Measurements from ENCODE around the gene MXRA8. TPM values are rescaled to one million over a fixed set of nuclear protein-coding genes. Genes with fewer than 3 reads are reported as not detected.
A peak's percentile ranks its signal among the peaks of the same experiment; 100 is the strongest.
"Not testable (repeated sequence)": the region's sequence is repeated elsewhere in the genome, so short reads cannot be mapped to it uniquely, and the experiment has no call there.

MXRA8 gene
- total RNA-seq, 1 experiment from 2014 or later = 9.6 TPM

GRCh38 chr1:1370771-1371300 is 12.5 kb upstream of the MXRA8 start:
- Histone ChIP-seq H2BK120ac (ENCODE audit: low read depth, low read length, poor library complexity, severe bottlenecking) (no peak overlapping the region), H3K27me3 (ENCODE audit: insufficient read depth, low read length) (no peaks in the 10 kb centered on the region), H2BK12ac (ENCODE audit: insufficient read length, low read depth, low read length) (no peak overlapping the region), H3K9ac (ENCODE audit: extremely low read depth, insufficient read length, low read length) (no peak overlapping the region), H3K4me1 (ENCODE audit: insufficient read depth, low read length) (no peaks in the 10 kb centered on the region; the same call in 1 of the 2 replicates), H3K18ac (ENCODE audit: insufficient read length, low read depth, low read length) (no peak overlapping the region), H4K5ac (ENCODE audit: insufficient read length, low read depth, low read length) (no peak overlapping the region), H3K23ac (ENCODE audit: insufficient read length, low read depth, low read length) (no peak overlapping the region), H3K14ac (ENCODE audit: insufficient read depth, low read length) (no peak overlapping the region), H2BK20ac (ENCODE audit: low read depth, low read length, poor library complexity, severe bottlenecking) (no peak overlapping the region), H2BK5ac (ENCODE audit: insufficient read length, low read length) (no peak overlapping the region), H2BK15ac (ENCODE audit: low read depth, low read length) (no peak overlapping the region), H2AFZ (ENCODE audit: low read length) (no peak overlapping the region), H4K8ac (replicated peaks; ENCODE audit: insufficient read length, low read depth, low read length) (no peak overlapping the region), H3K9me3 (ENCODE audit: control insufficient read depth, low read depth, low read length) (peaks cover 18% of the 10 kb centered on the region), H3K23me2 (ENCODE audit: insufficient read length, low read depth, low read length, poor library complexity, severe bottlenecking) (peaks cover 10% of the 10 kb centered on the region), H4K20me1 (ENCODE audit: control insufficient read depth, insufficient read depth, insufficient read length) (no peaks in the 10 kb centered on the region), H4K91ac (ENCODE audit: insufficient read length, low read depth, low read length) (no peak overlapping the region), H2AK5ac (ENCODE audit: insufficient read length, low read length) (peak overlapping the region; percentile 66), H3K79me1 (ENCODE audit: insufficient read depth, low read depth, low read length, poor library complexity, severe bottlenecking) (peaks cover 13% of the 10 kb centered on the region), H3K4me2 (ENCODE audit: insufficient read depth, insufficient read length, low read length) (no peak overlapping the region), H3K27ac (ENCODE audit: insufficient read length, low read depth, low read length) (no peak overlapping the region), H3K56ac (ENCODE audit: insufficient read length, low read depth, low read length) (no peak overlapping the region), H3T11ph (ENCODE audit: low read length) (no peak overlapping the region), H3K79me2 (ENCODE audit: insufficient read depth, low read length) (peaks cover 4% of the 10 kb centered on the region; the same call in 1 of the 2 replicates), H3K4ac (ENCODE audit: low read depth, low read length) (no peak overlapping the region)
- Mint-ChIP-seq H3K9me3 (no peaks in the 10 kb centered on the region; a peak in 1 of 5 replicates), H3K4me3 (no peak overlapping the region), H3K27ac (no peak overlapping the region), H3K27me3 (ENCODE audit: low read depth) (peaks cover 5% of the 10 kb centered on the region; the same call in 1 of the 2 replicates), H3K4me1 (peaks cover 3 to 4% of the 10 kb centered on the region in 2 experiments), H3K36me3 (ENCODE audit: insufficient read depth in 1 of 3, low read depth in 3 of 3) (peaks cover 6 to 20% (median 12%) of the 10 kb centered on the region in 3 experiments)
- no peak for DNase-seq
- no CpG with 5 or more reads among the region's 16 CpGs for WGBS (ENCODE audit: extremely low coverage, insufficient read length, low lambda C conversion rate)
- no peak for TF ChIP-seq CTCF (conservative IDR thresholded peaks at IDR 0.05)

GRCh38 chr1:1370094-1370493 is 11.7 kb upstream of the MXRA8 start:
- peaks cover 20% of the 10 kb centered on the region for H3K9me3 ChIP-seq (ENCODE audit: control insufficient read depth, low read depth, low read length)
- H3K27ac Mint-ChIP-seq; H3K18ac ChIP-seq (ENCODE audit: insufficient read length, low read depth, low read length): not testable (repeated sequence)

More at GRCh38 chr1:1370094-1370493, 11.7 kb upstream of the MXRA8 start:
- H2BK12ac ChIP-seq (ENCODE audit: insufficient read length, low read depth, low read length); H4K91ac ChIP-seq (ENCODE audit: insufficient read length, low read depth, low read length); H3K9ac ChIP-seq (ENCODE audit: extremely low read depth, insufficient read length, low read length); H3K23me2 ChIP-seq (ENCODE audit: insufficient read length, low read depth, low read length, poor library complexity, severe bottlenecking); H2AK5ac ChIP-seq (ENCODE audit: insufficient read length, low read length); H3K4me3 Mint-ChIP-seq; H2BK120ac ChIP-seq (ENCODE audit: low read depth, low read length, poor library complexity, severe bottlenecking); H3K56ac ChIP-seq (ENCODE audit: insufficient read length, low read depth, low read length); H3K23ac ChIP-seq (ENCODE audit: insufficient read length, low read depth, low read length); H3K27me3 ChIP-seq (ENCODE audit: insufficient read depth, low read length); H3K4me2 ChIP-seq (ENCODE audit: insufficient read depth, insufficient read length, low read length); H3K4ac ChIP-seq (ENCODE audit: low read depth, low read length); H3K9me3 Mint-ChIP-seq; H4K5ac ChIP-seq (ENCODE audit: insufficient read length, low read depth, low read length); H2AFZ ChIP-seq (ENCODE audit: low read length); H3K27ac ChIP-seq (ENCODE audit: insufficient read length, low read depth, low read length); H3K27me3 Mint-ChIP-seq (ENCODE audit: low read depth); H2BK15ac ChIP-seq (ENCODE audit: low read depth, low read length); H3K14ac ChIP-seq (ENCODE audit: insufficient read depth, low read length); H4K20me1 ChIP-seq (ENCODE audit: control insufficient read depth, insufficient read depth, insufficient read length); H3K79me2 ChIP-seq (ENCODE audit: insufficient read depth, low read length); H3K4me1 ChIP-seq (ENCODE audit: insufficient read depth, low read length); DNase-seq; H2BK20ac ChIP-seq (ENCODE audit: low read depth, low read length, poor library complexity, severe bottlenecking); H3K4me1 Mint-ChIP-seq; H4K8ac ChIP-seq (replicated peaks; ENCODE audit: insufficient read length, low read depth, low read length); H2BK5ac ChIP-seq (ENCODE audit: insufficient read length, low read length); H3T11ph ChIP-seq (ENCODE audit: low read length): not testable (repeated sequence)
- peaks cover 13% of the 10 kb centered on the region for H3K79me1 ChIP-seq (ENCODE audit: insufficient read depth, low read depth, low read length, poor library complexity, severe bottlenecking)
- peaks cover 6 to 20% (median 12%) of the 10 kb centered on the region in 3 experiments for H3K36me3 Mint-ChIP-seq (ENCODE audit: insufficient read depth in 1 of 3, low read depth in 3 of 3)
- WGBS (ENCODE audit: extremely low coverage, insufficient read length, low lambda C conversion rate) = no CpG with 5 or more reads among the region's 14 CpGs

Measured in H9 (cell line).